OCI-LY1 (cell line): ENCODE measurements around the gene PDE6B.
"Not testable (repeated sequence)": the region's sequence is repeated elsewhere in the genome, so short reads cannot be mapped to it uniquely, and the experiment has no call there.

Source experiments
- H2AFZ ChIP-seq: fragments of 200-600 bp; sonication (generic), shearing (Covaris generic); 2 replicates; pipeline ENCODE4 v1.6.0; 2014; ENCODE audit warnings: antibody characterized with exemption, mild to moderate bottlenecking, low read length
- H3F3A ChIP-seq: fragments of 200-600 bp; sonication (generic), shearing (Covaris generic); 2 replicates; pipeline ENCODE4 v1.6.0; 2014; ENCODE audit warnings: mild to moderate bottlenecking, antibody characterized with exemption, low read length, moderate library complexity; ENCODE audit not compliant: insufficient read depth
- H3K27ac ChIP-seq: fragments of 200-600 bp; sonication (generic); 2 replicates; pipeline ENCODE4 v1.5.1; 2014; ENCODE audit warnings: low read length, mixed run types, mild to moderate bottlenecking, low read depth; ENCODE audit not compliant: poor library complexity, severe bottlenecking
- H3K27me3 ChIP-seq: fragments of 200-600 bp; sonication (generic); 2 replicates; pipeline ENCODE4 v1.6.0; 2014; ENCODE audit warnings: antibody characterized with exemption, mild to moderate bottlenecking, low read length, moderate library complexity; ENCODE audit not compliant: insufficient read depth
- H3K36me3 ChIP-seq: fragments of 200-600 bp; sonication (generic); 2 replicates; pipeline ENCODE4 v1.6.1; 2014; ENCODE audit warnings: mild to moderate bottlenecking, antibody characterized with exemption, low read length, moderate library complexity, mixed read lengths; ENCODE audit not compliant: insufficient read depth
- H3K4me1 ChIP-seq: fragments of 200-600 bp; sonication (generic); 2 replicates; pipeline ENCODE4 v1.5.1; 2014; ENCODE audit warnings: mild to moderate bottlenecking, low read length, moderate library complexity; ENCODE audit not compliant: insufficient read depth, severe bottlenecking
- H3K4me2 ChIP-seq: fragments of 200-600 bp; sonication (generic), shearing (Covaris generic); 2 replicates; pipeline ENCODE4 v1.6.1; 2014; ENCODE audit warnings: low read length
- H3K4me3 ChIP-seq: fragments of 200-600 bp; sonication (generic); 2 replicates; pipeline ENCODE4 v1.5.1; 2014; ENCODE audit warnings: low read length, low read depth, mild to moderate bottlenecking, mixed read lengths; ENCODE audit not compliant: poor library complexity, severe bottlenecking
- H3K79me2 ChIP-seq: fragments of 200-600 bp; shearing (Covaris generic); 2 replicates; pipeline ENCODE4 v1.6.1; 2016; ENCODE audit warnings: mixed run types, low read length, mixed read lengths; ENCODE audit not compliant: insufficient read depth
- H3K9ac ChIP-seq: fragments of 200-600 bp; sonication (generic), shearing (Covaris generic); 2 replicates; pipeline ENCODE4 v1.6.1; 2014; ENCODE audit warnings: mild to moderate bottlenecking, low read length, mixed read lengths
- H3K9me2 ChIP-seq: fragments of 200-600 bp; sonication (generic), shearing (Covaris generic); 2 replicates; pipeline ENCODE4 v1.6.1; 2014; ENCODE audit warnings: low read depth, mild to moderate bottlenecking, low read length, mixed read lengths
- H3K9me3 ChIP-seq: fragments of 200-600 bp; shearing (Covaris generic); 2 replicates; pipeline ENCODE4 v1.6.1; 2014; ENCODE audit warnings: low read length, mixed read lengths
- H4K20me1 ChIP-seq: fragments of 200-600 bp; sonication (generic), shearing (Covaris generic); 2 replicates; pipeline ENCODE4 v1.6.0; 2016; ENCODE audit warnings: mild to moderate bottlenecking, low read length; ENCODE audit not compliant: insufficient read depth
- CTCF ChIP-seq: fragments of 200-600 bp; sonication (generic), shearing (Covaris generic); IDR thresholded peaks from 2 replicates; pipeline ENCODE4 v1.5.1; 2017; ENCODE audit warnings: mild to moderate bottlenecking, antibody characterized with exemption, low read length, moderate library complexity, mixed read lengths
- EZH2 ChIP-seq: fragments of 200-600 bp; sonication (generic), shearing (Covaris generic); IDR thresholded peaks from 2 replicates; pipeline ENCODE4 v1.8.0; 2017; ENCODE audit warnings: borderline replicate concordance, mixed run types, mild to moderate bottlenecking, antibody characterized with exemption, low read length, moderate library complexity, mixed read lengths

The PDE6B gene

GRCh38 chr4:632926-633325, 7.6 kb downstream of the PDE6B start:
- Histone ChIP-seq H4K20me1 (no peaks in the 10 kb centered on the region), H3K4me1 (no peaks in the 10 kb centered on the region), H2AFZ (no peak overlapping the region), H3K4me3 (no peak overlapping the region), H3K4me2 (no peak overlapping the region), H3K9ac (no peak overlapping the region), H3F3A (no peaks in the 10 kb centered on the region), H3K36me3 (no peaks in the 10 kb centered on the region), H3K9me3 (no peaks in the 10 kb centered on the region), H3K27me3 (no peaks in the 10 kb centered on the region), H3K9me2 (no peaks in the 10 kb centered on the region), H3K27ac (no peak overlapping the region), H3K79me2 (no peaks in the 10 kb centered on the region)
- no peak for TF ChIP-seq EZH2

GRCh38 chr4:633406-633805, 8.0 kb downstream of the PDE6B start:
- Histone ChIP-seq H3F3A (no peaks in the 10 kb centered on the region), H4K20me1 (no peaks in the 10 kb centered on the region), H3K4me3 (no peak overlapping the region), H3K27ac (no peak overlapping the region), H3K4me1 (no peaks in the 10 kb centered on the region), H3K9me2 (no peaks in the 10 kb centered on the region), H3K9me3 (no peaks in the 10 kb centered on the region), H3K79me2 (no peaks in the 10 kb centered on the region), H3K4me2 (no peak overlapping the region), H3K27me3 (no peaks in the 10 kb centered on the region), H2AFZ (no peak overlapping the region), H3K9ac (no peak overlapping the region), H3K36me3 (no peaks in the 10 kb centered on the region)
- TF ChIP-seq CTCF (no peak), EZH2 (no peak)

- H3K27ac ChIP-seq: no peak overlapping the region
- H3K4me2 ChIP-seq: no peak overlapping the region
- no peaks in the 10 kb centered on the region for H3K36me3 ChIP-seq
- no peak overlapping the region for H3K4me3 ChIP-seq
- TF ChIP-seq EZH2: no peak
- H2AFZ ChIP-seq: no peak overlapping the region
- no peaks in the 10 kb centered on the region for H3K4me1 ChIP-seq
- H3K27me3 ChIP-seq: no peaks in the 10 kb centered on the region
- no peaks in the 10 kb centered on the region for H3K9me2 ChIP-seq
- H3K9me3 ChIP-seq: no peaks in the 10 kb centered on the region
- H3K9ac ChIP-seq: no peak overlapping the region
- no peaks in the 10 kb centered on the region for H3F3A ChIP-seq
- no peaks in the 10 kb centered on the region for H4K20me1 ChIP-seq
- no peaks in the 10 kb centered on the region for H3K79me2 ChIP-seq
Observed at GRCh38 chr4:633976-634598, 8.7 kb downstream of the PDE6B start.

DNA sequence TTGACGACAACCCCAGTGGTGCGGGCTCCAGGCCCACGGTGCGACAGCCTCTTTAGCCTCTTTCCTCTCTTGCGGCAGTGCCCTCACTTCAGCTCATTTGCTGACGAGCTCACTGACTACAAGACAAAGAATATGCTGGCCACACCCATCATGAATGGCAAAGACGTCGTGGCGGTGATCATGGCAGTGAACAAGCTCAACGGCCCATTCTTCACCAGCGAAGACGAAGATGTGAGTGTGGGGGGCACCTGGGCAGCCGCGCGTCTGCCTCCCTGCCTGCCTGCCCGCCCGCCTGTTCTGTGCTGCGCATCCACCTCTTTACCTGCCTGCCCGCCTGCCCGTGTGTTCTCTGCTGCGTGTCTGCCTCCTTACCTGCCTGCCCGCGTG, 9.2 kb downstream of the PDE6B start:
- Histone ChIP-seq H3K9me3 (no peaks in the 10 kb centered on the region), H3F3A (no peaks in the 10 kb centered on the region), H3K27me3 (no peaks in the 10 kb centered on the region), H3K27ac (no peak overlapping the region), H4K20me1 (no peaks in the 10 kb centered on the region), H3K4me1 (no peaks in the 10 kb centered on the region), H3K79me2 (no peaks in the 10 kb centered on the region), H3K4me3 (no peak overlapping the region), H2AFZ (no peak overlapping the region), H3K36me3 (no peaks in the 10 kb centered on the region), H3K9ac (no peak overlapping the region), H3K4me2 (no peak overlapping the region), H3K9me2 (no peaks in the 10 kb centered on the region)
- no peak for TF ChIP-seq EZH2
- TF ChIP-seq CTCF: no peak

GRCh38 chr4:635066-635835, 9.9 kb downstream of the PDE6B start:
- H3F3A ChIP-seq: not testable (repeated sequence)

More at GRCh38 chr4:635066-635835, 9.9 kb downstream of the PDE6B start:
- H3K4me3 ChIP-seq, H3K36me3 ChIP-seq, H3K9ac ChIP-seq, H2AFZ ChIP-seq, H3K4me1 ChIP-seq, H3K79me2 ChIP-seq, H3K27me3 ChIP-seq, H3K9me3 ChIP-seq, H4K20me1 ChIP-seq, H3K27ac ChIP-seq, H3K4me2 ChIP-seq, H3K9me2 ChIP-seq: not testable (repeated sequence)
